HFFc6 (cell line): ENCODE measurements around the gene GBP3. TPM values are rescaled to one million over a fixed set of nuclear protein-coding genes. Genes with fewer than 3 reads are reported as not detected.

Experiments
- DNase-seq: peaks from one replicate; pipeline ENCODE4 v3.0.0-alpha.2; 2018
- H3K27ac Mint-ChIP-seq: 2 replicates; pipeline ENCODE4 v1.8.0; 2020; ENCODE audit warnings: mild to moderate bottlenecking, mixed read lengths
- H3K27me3 Mint-ChIP-seq: 2 replicates; pipeline ENCODE4 v1.8.0; 2021; ENCODE audit warnings: mild to moderate bottlenecking, moderate library complexity, mixed read lengths; ENCODE audit not compliant: insufficient read depth
- H3K36me3 Mint-ChIP-seq: 2 replicates; pipeline ENCODE4 v1.8.0; 2021; ENCODE audit warnings: low read depth, mixed read lengths
- H3K4me1 Mint-ChIP-seq: 2 replicates; pipeline ENCODE4 v1.8.0; 2020; ENCODE audit warnings: low read depth, mixed read lengths
- H3K4me3 Mint-ChIP-seq: 2 replicates; pipeline ENCODE4 v1.8.0; 2020; ENCODE audit warnings: mild to moderate bottlenecking, moderate library complexity, mixed read lengths
- H3K9me3 Mint-ChIP-seq: 2 replicates; pipeline ENCODE4 v1.8.0; 2020; ENCODE audit warnings: mild to moderate bottlenecking, mixed read lengths
- total RNA-seq, 6 experiments: library from RNA; stranded (reverse); fragmentation: NEBNext Ultra II Directional; extraction: Animal tissue kit (Norgen Biotek cat#: 25700); gene quantifications; 2 replicates in 1 of 6; 3 replicates in 5 of 6; pipeline ENCODE4 v1.2.3, GENCODE V29; 2021
- TF ChIP-seq, protein P1 (sequence below): fragments of 200-600 bp; sonication (generic); IDR thresholded peaks from 2 replicates; pipeline ENCODE4 v1.5.0; 2021; ENCODE audit warnings: antibody characterized with exemption, mild to moderate bottlenecking

Gene GBP3
- total RNA-seq, 6 experiments from 2014 or later, result 26.5 to 44.6 (median 39.3) TPM

DNA sequence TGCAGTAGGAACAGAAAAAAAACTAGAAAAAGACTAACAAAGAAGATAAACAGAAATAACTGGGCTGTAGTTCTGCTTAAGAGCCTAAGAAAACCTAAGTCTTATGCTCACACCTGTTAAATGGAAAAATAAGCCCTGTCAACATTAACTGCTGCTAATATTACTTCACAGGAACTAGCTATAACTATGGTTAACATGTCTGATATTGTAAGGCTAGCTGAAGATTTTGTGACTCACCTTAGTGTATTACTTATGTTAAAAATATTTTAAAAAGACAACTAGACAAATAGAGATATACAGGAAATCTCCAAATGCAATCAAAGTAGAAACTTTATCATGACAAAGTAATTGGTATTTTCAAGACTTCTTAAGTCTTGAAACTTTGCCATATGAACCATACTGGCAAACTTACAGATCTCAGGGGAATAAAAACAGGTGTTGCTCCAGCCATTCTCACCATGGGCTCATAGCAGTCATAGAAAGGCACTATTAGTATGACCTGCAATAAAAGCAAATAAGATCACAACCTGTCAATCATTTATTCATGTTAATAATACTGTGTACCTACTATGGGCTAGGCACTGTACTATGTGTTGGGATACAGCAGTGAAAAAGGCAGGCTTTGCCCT, 60.9 kb downstream of the GBP3 start:
- no peaks in the 10 kb centered on the region for H3K9me3 Mint-ChIP-seq

DNA sequence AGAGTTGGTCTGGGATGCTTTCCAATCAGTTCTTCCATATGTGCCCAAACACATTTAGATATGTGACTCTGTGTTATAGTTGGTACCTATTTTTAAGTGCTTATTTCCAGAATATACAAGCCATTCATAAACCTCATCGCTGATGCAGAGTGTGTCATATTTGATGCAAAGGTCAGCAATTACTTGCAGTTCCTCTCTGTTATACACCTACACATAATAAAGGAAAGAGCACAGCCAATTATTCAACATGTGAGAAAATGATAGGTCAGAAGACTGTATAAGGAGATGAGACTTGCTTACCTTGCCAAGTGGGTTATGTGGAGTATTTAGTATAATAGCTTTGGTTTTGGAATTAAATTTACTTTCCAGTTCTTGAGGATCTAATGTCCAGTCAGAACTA, 61.6 kb downstream of the GBP3 start:
- TF ChIP-seq, protein P1, sequence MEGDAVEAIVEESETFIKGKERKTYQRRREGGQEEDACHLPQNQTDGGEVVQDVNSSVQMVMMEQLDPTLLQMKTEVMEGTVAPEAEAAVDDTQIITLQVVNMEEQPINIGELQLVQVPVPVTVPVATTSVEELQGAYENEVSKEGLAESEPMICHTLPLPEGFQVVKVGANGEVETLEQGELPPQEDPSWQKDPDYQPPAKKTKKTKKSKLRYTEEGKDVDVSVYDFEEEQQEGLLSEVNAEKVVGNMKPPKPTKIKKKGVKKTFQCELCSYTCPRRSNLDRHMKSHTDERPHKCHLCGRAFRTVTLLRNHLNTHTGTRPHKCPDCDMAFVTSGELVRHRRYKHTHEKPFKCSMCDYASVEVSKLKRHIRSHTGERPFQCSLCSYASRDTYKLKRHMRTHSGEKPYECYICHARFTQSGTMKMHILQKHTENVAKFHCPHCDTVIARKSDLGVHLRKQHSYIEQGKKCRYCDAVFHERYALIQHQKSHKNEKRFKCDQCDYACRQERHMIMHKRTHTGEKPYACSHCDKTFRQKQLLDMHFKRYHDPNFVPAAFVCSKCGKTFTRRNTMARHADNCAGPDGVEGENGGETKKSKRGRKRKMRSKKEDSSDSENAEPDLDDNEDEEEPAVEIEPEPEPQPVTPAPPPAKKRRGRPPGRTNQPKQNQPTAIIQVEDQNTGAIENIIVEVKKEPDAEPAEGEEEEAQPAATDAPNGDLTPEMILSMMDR, result no peak
- Mint-ChIP-seq H3K4me3 (no peak overlapping the region), H3K4me1 (peaks cover 10% of the 10 kb centered on the region), H3K36me3 (peaks cover 20% of the 10 kb centered on the region), H3K27me3 (no peaks in the 10 kb centered on the region), H3K27ac (no peak overlapping the region), H3K9me3 (no peaks in the 10 kb centered on the region)
- no peak for DNase-seq

More for the DNA sequence above, 60.9 kb downstream of the GBP3 start:
- TF ChIP-seq, protein P1, result no peak
- Mint-ChIP-seq H3K27me3 (no peaks in the 10 kb centered on the region), H3K4me1 (peaks cover 10% of the 10 kb centered on the region), H3K36me3 (peaks cover 20% of the 10 kb centered on the region), H3K4me3 (no peak overlapping the region), H3K27ac (no peak overlapping the region)
- DNase-seq, result no peak

Other genes starting within 250 kb of the GBP3 start
- 10 to 100 TPM; 24.8 to 29.7 (median 27.0) TPM for gene GTF2B, start 131.3 kb downstream of the GBP3 start, total RNA-seq
- gene KYAT3, start 30.2 kb downstream of the GBP3 start, total RNA-seq, result 10 to 100 TPM; 18.1 to 25.4 (median 23.7) TPM
- 1 to 10 TPM; 5.5 to 9.7 (median 8.2) TPM for gene RBMXL1, start 30.2 kb downstream of the GBP3 start, total RNA-seq
- 10 to 100 TPM; 26.7 to 32.7 (median 29.9) TPM for gene GBP1, start 42.3 kb upstream of the GBP3 start, total RNA-seq
- gene GBP2, start 103.2 kb upstream of the GBP3 start, total RNA-seq, result under 1 TPM; 0.40 to 0.85 (median 0.52) TPM
- not detected for gene GBP7, start 153.1 kb upstream of the GBP3 start, total RNA-seq
- under 1 TPM; 0.10 to 0.31 (median 0.22) TPM for gene GBP4, start 176.1 kb upstream of the GBP3 start, total RNA-seq
- gene GBP5, start 250.0 kb upstream of the GBP3 start, total RNA-seq, result under 1 TPM in 2 of 6 experiments, not detected in 4; 0.10 to 0.34 TPM